ENCODE results near the gene FGF21.

FGF21 gene

DNA sequence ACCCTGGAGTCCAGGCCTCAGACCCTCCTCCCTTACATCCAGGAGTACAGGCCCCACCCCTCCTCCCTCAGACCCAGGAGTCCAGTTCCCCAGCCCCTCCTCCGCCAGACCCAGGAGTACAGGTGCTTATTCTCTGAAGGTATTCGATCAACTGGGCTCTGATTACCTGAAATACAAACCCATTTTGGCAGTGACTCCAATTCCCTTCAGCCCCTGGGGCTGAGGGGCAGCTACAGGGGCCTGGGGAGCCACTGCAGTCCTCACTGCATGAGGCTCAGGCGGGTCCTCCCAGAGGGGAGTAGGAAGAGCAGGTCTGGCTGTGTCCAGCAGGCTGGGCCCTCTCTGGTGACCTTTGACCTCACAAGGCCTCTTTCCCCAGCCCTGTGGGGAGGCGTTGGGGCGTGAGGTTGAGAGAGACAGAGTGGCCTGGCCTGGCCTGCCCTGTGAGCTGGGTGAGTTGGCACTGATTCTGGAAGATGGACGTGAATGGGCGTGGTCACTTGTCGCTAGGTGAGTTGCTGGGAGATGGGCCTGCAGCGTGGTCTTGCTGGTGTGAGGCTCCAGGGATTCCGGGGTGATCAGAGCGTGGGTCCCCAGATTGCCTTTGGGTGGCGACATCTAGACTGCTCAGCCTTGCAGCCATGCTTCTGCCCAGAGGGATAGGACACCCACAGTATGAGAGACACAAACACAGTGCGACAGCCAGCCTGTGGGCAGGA is 52.4 kb downstream of the FGF21 start:
- DNase-seq (ENCODE audit: low spot score in 2 of 2) = no peak
- H3K9me3 Mint-ChIP-seq = no peaks in the 10 kb centered on the region
- peaks cover 14% of the 10 kb centered on the region for H3K36me3 Mint-ChIP-seq

More for the DNA sequence above, 52.4 kb downstream of the FGF21 start:
- Mint-ChIP-seq H3K4me3 (no peak overlapping the region), H3K4me1 (peaks cover 41% of the 10 kb centered on the region), H3K27ac (peak overlapping the region; percentile 58)
- ATAC-seq = no peak

All from stimulated activated effector memory CD8-positive, alpha-beta T cell treated with anti-CD3 and anti-CD28 coated beads, Interleukin-12 subunit alpha, Interleukin-12 subunit beta, amount 100 ng/mL, for 72 hours (primary cell).